Medulla oblongata (tissue), 1 donor: ENCODE data around the gene ZDHHC24.
"Not testable (repeated sequence)": the region's sequence is repeated elsewhere in the genome, so short reads cannot be mapped to it uniquely, and the experiment has no call there.

Experiments used
- DNase-seq: peaks from one replicate; pipeline ENCODE4 v3.0.0-alpha.2; 2015; ENCODE audit errors: extremely low spot score

Gene ZDHHC24

GRCh38 chr11:66546368-66546965, 619 bp upstream of the ZDHHC24 start, which contains the start of gene ACTN3:
Gene ACTN3, plus strand, starts transcription at chr11:66546903. Its CDS starts 35 bp downstream, at chr11:66546938.
- no peak for DNase-seq

GRCh38 chr11:66544952-66545351, 896 bp downstream of the ZDHHC24 start:
- DNase-seq: not testable (repeated sequence)

- peak; percentile 18 for DNase-seq
Observed at GRCh38 chr11:66543263-66544107, 2.4 kb downstream of the ZDHHC24 start.

GRCh38 chr11:66542362-66542761, 3.5 kb downstream of the ZDHHC24 start:
- DNase-seq: no peak

GRCh38 chr11:66541892-66542291, 4.0 kb downstream of the ZDHHC24 start:
- peak; percentile 18 for DNase-seq

GRCh38 chr11:66540598-66540997, 5.2 kb downstream of the ZDHHC24 start:
- not testable (repeated sequence) for DNase-seq

GRCh38 chr11:66539870-66540213, 6.0 kb downstream of the ZDHHC24 start:
- no peak for DNase-seq

- DNase-seq: no peak
Observed at GRCh38 chr11:66539170-66539869, 6.5 kb downstream of the ZDHHC24 start.

GRCh38 chr11:66532784-66533183, 13.1 kb downstream of the ZDHHC24 start:
- DNase-seq: no peak

GRCh38 chr11:66531841-66532240, 14.0 kb downstream of the ZDHHC24 start:
- DNase-seq: no peak

GRCh38 chr11:66530927-66531709, 14.7 kb downstream of the ZDHHC24 start:
- DNase-seq: no peak

- no peak for DNase-seq
Observed at GRCh38 chr11:66529655-66530054, 16.2 kb downstream of the ZDHHC24 start.

- DNase-seq: no peak
Observed at GRCh38 chr11:66529069-66529468, 16.8 kb downstream of the ZDHHC24 start.

- DNase-seq: no peak
Observed at GRCh38 chr11:66524304-66525040, 21.4 kb downstream of the ZDHHC24 start.

GRCh38 chr11:66523611-66524010, 22.2 kb downstream of the ZDHHC24 start:
- no peak for DNase-seq

GRCh38 chr11:66510990-66511339, 34.9 kb downstream of the ZDHHC24 start:
- peak; percentile 3 for DNase-seq

GRCh38 chr11:66510271-66510989, 35.4 kb downstream of the ZDHHC24 start, which contains the start of gene BBS1:
Gene BBS1, plus strand, starts transcription at chr11:66510635. Its CDS starts 25 bp downstream, at chr11:66510660.
- peak; percentile 77 for DNase-seq

GRCh38 chr11:66509131-66509561, 36.7 kb downstream of the ZDHHC24 start:
- DNase-seq: no peak

GRCh38 chr11:66505276-66505816, 40.5 kb downstream of the ZDHHC24 start:
- no peak for DNase-seq

GRCh38 chr11:66498506-66498905, 47.3 kb downstream of the ZDHHC24 start:
- no peak for DNase-seq
